HCT116 (cell line): ENCODE data around the gene WFDC5. TPM values are rescaled to one million over a fixed set of nuclear protein-coding genes. Genes with fewer than 3 reads are reported as not detected.

Experiments
- ATAC-seq: fragments of 200-7000 bp; cut with Tn5 transposase; 2 replicates; pipeline ENCODE4 v1.9.1; 2020; ENCODE audit warnings: mild to moderate bottlenecking, moderate library complexity
- BruUV-seq: library from RNA; stranded (reverse); fragments of 400-500 nt; replicated peaks from 2 replicates; lab custom pipeline; 2021; lab: Mats Ljungman, UMichigan
- CTCF ChIA-PET: fragments of 300-600 bp; sonication (Branson Sonifier 250); formaldehyde crosslinking; loops from one replicate; lab custom pipeline; 2021; ENCODE audit warnings: antibody characterized with exemption; lab: Charles Lee
- POLR2A ChIA-PET: fragments of 300-600, 350-600 bp; sonication (Branson Sonifier 250); formaldehyde crosslinking; loops from one replicate; lab custom pipeline; 2021; ENCODE audit warnings: antibody characterized with exemption; lab: Charles Lee
- RAD21 ChIA-PET, 2 experiments: fragments of 300-600 bp; sonication (Branson Sonifier 250); formaldehyde crosslinking; loops; one replicate each; lab custom pipeline; 2023; ENCODE audit warnings: low total read pairs in 2 of 2; ENCODE audit not compliant: uncharacterized antibody in 2 of 2, unreplicated experiment in 2 of 2, low non-redundant PET in 1 of 2; lab: Charles Lee
- DNase-seq: peaks from one replicate; pipeline ENCODE4 v3.0.0-alpha.2; 2010; ENCODE audit warnings: low read depth, low spot score
- H2AFZ ChIP-seq: fragments of 200-600 bp; shearing (Covaris generic), sonication (generic); 2 replicates; pipeline ENCODE4 v1.6.1; 2017; ENCODE audit warnings: low read depth, mixed run types, mixed read lengths, antibody characterized with exemption, low read length; ENCODE audit not compliant: poor library complexity, severe bottlenecking
- H3K27ac ChIP-seq: 2 replicates; pipeline ENCODE4 v1.5.1; 2012; ENCODE audit warnings: low read depth, low read length
- H3K27me3 ChIP-seq: fragments of 200-600 bp; sonication (generic); 2 replicates; pipeline ENCODE4 v1.6.1; 2016; ENCODE audit warnings: mixed run types, low read length, mixed read lengths; ENCODE audit not compliant: insufficient read depth
- H3K36me3 ChIP-seq, 2 experiments: fragments of 200-500 bp in 1 of 2; fragments of 200-600 bp in 1 of 2; sonication (Bioruptor generic) in 1 of 2; sonication (generic) in 1 of 2; 2 replicates each; pipeline versions ENCODE4 v1.5.1 to v1.6.1; 2014 to 2016; ENCODE audit warnings: low read length in 2 of 2, inconsistent platforms in 1 of 2, mixed read lengths in 1 of 2, mixed run types in 1 of 2; ENCODE audit not compliant: insufficient read depth in 2 of 2, control insufficient read depth in 1 of 2
- H3K4me1 ChIP-seq, 2 experiments: fragments of 200-600 bp in 1 of 2; sonication (generic) in 1 of 2; 2 replicates each; pipeline versions ENCODE4 v1.5.1 to v1.6.1; 2012 to 2017; ENCODE audit warnings: low read length in 2 of 2, inconsistent platforms in 1 of 2, mild to moderate bottlenecking in 1 of 2, mixed read lengths in 1 of 2, mixed run types in 1 of 2, moderate library complexity in 1 of 2; ENCODE audit not compliant: insufficient read depth in 2 of 2, control insufficient read depth in 1 of 2
- H3K4me2 ChIP-seq: fragments of 200-600 bp; sonication (generic); 2 replicates; pipeline ENCODE4 v1.6.1; 2017; ENCODE audit warnings: mixed run types, low read length, mixed read lengths
- H3K4me3 ChIP-seq, 2 experiments: fragments of 200-600 bp in 1 of 2; sonication (generic) in 1 of 2; replicated peaks in 1 of 2; 2 replicates each; pipeline ENCODE4 v1.5.1; 2011 to 2016; ENCODE audit warnings: low read length in 2 of 2, control low read depth in 1 of 2, low read depth in 1 of 2, mild to moderate bottlenecking in 1 of 2, mixed read lengths in 1 of 2, mixed run types in 1 of 2
- H3K79me2 ChIP-seq: fragments of 200-600 bp; sonication (generic); 2 replicates; pipeline ENCODE4 v1.6.1; 2017; ENCODE audit warnings: mild to moderate bottlenecking, mixed run types, low read length, moderate library complexity, mixed read lengths; ENCODE audit not compliant: insufficient read depth
- H3K9ac ChIP-seq: fragments of 200-600 bp; sonication (generic); 2 replicates; pipeline ENCODE4 v1.6.1; 2016; ENCODE audit warnings: low read length, mixed read lengths
- H3K9me2 ChIP-seq: fragments of 200-600 bp; sonication (generic), shearing (Covaris generic); 2 replicates; pipeline ENCODE4 v1.6.1; 2017; ENCODE audit warnings: mixed run types, mild to moderate bottlenecking, moderate library complexity; ENCODE audit not compliant: insufficient read depth
- H3K9me3 ChIP-seq, 2 experiments: fragments of 200-500 bp in 1 of 2; fragments of 200-600 bp in 1 of 2; sonication (Bioruptor generic) in 1 of 2; sonication (generic) in 1 of 2; 2 replicates each; pipeline ENCODE4 v1.6.1; 2014 to 2017; ENCODE audit warnings: low read length in 2 of 2, mixed read lengths in 2 of 2, inconsistent platforms in 1 of 2, low read depth in 1 of 2, mild to moderate bottlenecking in 1 of 2, mixed run types in 1 of 2, moderate library complexity in 1 of 2; ENCODE audit not compliant: control insufficient read depth in 1 of 2, insufficient read depth in 1 of 2
- H4K20me1 ChIP-seq: fragments of 200-600 bp; sonication (generic), shearing (Covaris generic); 2 replicates; pipeline ENCODE4 v1.6.1; 2017; ENCODE audit warnings: mixed run types, mild to moderate bottlenecking, moderate library complexity; ENCODE audit not compliant: insufficient read depth
- CBX3 ChIP-seq: IDR thresholded peaks from 2 replicates; pipeline ENCODE4 v1.6.1; 2012; ENCODE audit warnings: low read depth
- EGR1 ChIP-seq: IDR thresholded peaks from 2 replicates; pipeline ENCODE4 v1.6.1; 2012; ENCODE audit warnings: low read depth
- ELF1 ChIP-seq: IDR thresholded peaks from 2 replicates; pipeline ENCODE4 v1.6.1; 2012; ENCODE audit warnings: low read depth, borderline replicate concordance
- EZH2 ChIP-seq: fragments of 200-600 bp; sonication (generic); IDR thresholded peaks from 2 replicates; pipeline ENCODE4 v1.6.1; 2017; ENCODE audit warnings: antibody characterized with exemption, mixed run types
- EZH2phosphoT487 ChIP-seq: fragments of 200-600 bp; IDR thresholded peaks from 2 replicates; pipeline ENCODE4 v1.6.1; 2018; ENCODE audit warnings: antibody characterized with exemption, borderline replicate concordance
- FOSL1 ChIP-seq: IDR thresholded peaks from 2 replicates; pipeline ENCODE4 v1.6.1; 2012; ENCODE audit warnings: low read depth
- POLR2A ChIP-seq: IDR thresholded peaks from 2 replicates; pipeline ENCODE4 v1.7.0; 2011; ENCODE audit warnings: borderline replicate concordance; ENCODE audit not compliant: insufficient read depth, insufficient read length; ENCODE audit errors: extremely low read depth
- POLR2AphosphoS5 ChIP-seq: IDR thresholded peaks from 2 replicates; pipeline ENCODE4 v1.6.1; 2011; ENCODE audit warnings: mild to moderate bottlenecking, low read depth, low read length, moderate library complexity
- RAD21 ChIP-seq: IDR thresholded peaks from 2 replicates; pipeline ENCODE4 v1.6.1; 2012; ENCODE audit warnings: low read depth, mild to moderate bottlenecking
- SIN3A ChIP-seq: IDR thresholded peaks from 2 replicates; pipeline ENCODE4 v1.6.1; 2012; ENCODE audit warnings: low read depth
- SP1 ChIP-seq: IDR thresholded peaks from 2 replicates; pipeline ENCODE4 v1.6.1; 2012; ENCODE audit warnings: low read depth
- SRF ChIP-seq: IDR thresholded peaks from 2 replicates; pipeline ENCODE4 v1.6.1; 2012; ENCODE audit warnings: low read depth
- TCF7L2 ChIP-seq: IDR thresholded peaks from 2 replicates; pipeline ENCODE4 v1.7.0; 2011; ENCODE audit warnings: borderline replicate concordance, inconsistent platforms; ENCODE audit not compliant: insufficient read depth, insufficient read length; ENCODE audit errors: extremely low read depth
- intact Hi-C: fragments of 100-400 bp; cut with micrococcal nuclease; formaldehyde crosslinking; loops from 2 replicates; pipeline ENCODE4 v1.10.0; 2022
- total RNA-seq: library from RNA; stranded (reverse); gene quantifications from one replicate; pipeline ENCODE4 v1.2.1, GENCODE V29; 2021; ENCODE audit not compliant: unreplicated experiment
- TF ChIP-seq, protein P1 (sequence below): IDR thresholded peaks from 2 replicates; pipeline ENCODE4 v1.6.1; 2012; ENCODE audit warnings: low read depth
- TF ChIP-seq, protein P2 (sequence below), 3 experiments: fragments of 200-600 bp in 1 of 3; sonication (generic) in 1 of 3; IDR thresholded peaks in 2 of 3; conservative IDR thresholded peaks in 1 of 3; 2 replicates each; pipeline ENCODE4 v1.5.1; 2012 to 2017; ENCODE audit warnings: low read depth in 2 of 3, low read length in 2 of 3, antibody characterized with exemption in 1 of 3, borderline replicate concordance in 1 of 3, control low read depth in 1 of 3, mild to moderate bottlenecking in 1 of 3, mixed read lengths in 1 of 3, mixed run types in 1 of 3, moderate library complexity in 1 of 3; ENCODE audit not compliant: insufficient read depth in 1 of 3
- TF ChIP-seq, protein P3 (sequence below): IDR thresholded peaks from 2 replicates; pipeline ENCODE4 v1.6.1; 2012
- TF ChIP-seq, protein P4 (sequence below): IDR thresholded peaks from 2 replicates; pipeline ENCODE4 v1.6.1; 2012

Gene WFDC5
- total RNA-seq, 1 experiment from 2014 or later: not detected

DNA sequence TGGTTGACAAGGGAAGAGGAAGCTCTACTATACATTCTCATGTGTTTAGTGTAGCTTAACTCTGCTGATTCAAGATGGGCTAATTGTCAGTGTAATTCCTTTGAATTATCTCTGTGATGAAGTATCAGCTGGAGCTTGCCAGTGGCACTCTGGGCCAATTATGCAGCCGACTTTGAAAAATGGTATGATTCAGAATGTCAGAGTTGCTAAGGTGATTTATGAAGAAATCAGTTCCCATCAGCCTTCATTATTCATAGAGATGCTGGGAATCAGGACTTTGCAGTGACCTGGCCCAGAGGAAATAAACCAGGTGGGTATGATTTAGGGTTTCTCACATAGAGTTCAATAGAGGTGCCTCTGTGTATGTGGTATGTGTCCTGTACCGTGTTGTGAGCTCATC lies 47.4 kb downstream of the WFDC5 start:
- Histone ChIP-seq H3K9ac (no peak overlapping the region), H3K36me3 (no peaks in the 10 kb centered on the region), H3K4me2 (no peak overlapping the region), H3K27me3 (no peaks in the 10 kb centered on the region), H3K9me3 (no peaks in the 10 kb centered on the region), H3K79me2 (peaks cover 5% of the 10 kb centered on the region), H3K9me2 (no peaks in the 10 kb centered on the region), H3K4me3 (no peak overlapping the region), H4K20me1 (no peaks in the 10 kb centered on the region), H3K4me1 (peaks cover 8 to 10% of the 10 kb centered on the region in 2 experiments; a peak in 3 of 4 replicates), H3K27ac (no peak overlapping the region), H2AFZ (no peak overlapping the region)
- no TSS peak for BruUV-seq
- ChIA-PET RAD21 (no interaction called here), CTCF (interaction anchor here (1.2 to 1.6 kb wide), 2 partner anchors 23 to 28 kb away, joined by 3 to 4 read pairs; no protein-coding TSS in a partner anchor), POLR2A (interaction anchor here (0.6 kb wide), 1 partner anchor 12 kb away, joined by 3 read pairs; no protein-coding TSS in a partner anchor)
- ATAC-seq (no peak), DNase-seq (no peak)
- TF ChIP-seq SP1: no peak
- TF ChIP-seq POLR2A: no peak
- TF ChIP-seq EZH2phosphoT487: no peak
- TF ChIP-seq, protein P1, sequence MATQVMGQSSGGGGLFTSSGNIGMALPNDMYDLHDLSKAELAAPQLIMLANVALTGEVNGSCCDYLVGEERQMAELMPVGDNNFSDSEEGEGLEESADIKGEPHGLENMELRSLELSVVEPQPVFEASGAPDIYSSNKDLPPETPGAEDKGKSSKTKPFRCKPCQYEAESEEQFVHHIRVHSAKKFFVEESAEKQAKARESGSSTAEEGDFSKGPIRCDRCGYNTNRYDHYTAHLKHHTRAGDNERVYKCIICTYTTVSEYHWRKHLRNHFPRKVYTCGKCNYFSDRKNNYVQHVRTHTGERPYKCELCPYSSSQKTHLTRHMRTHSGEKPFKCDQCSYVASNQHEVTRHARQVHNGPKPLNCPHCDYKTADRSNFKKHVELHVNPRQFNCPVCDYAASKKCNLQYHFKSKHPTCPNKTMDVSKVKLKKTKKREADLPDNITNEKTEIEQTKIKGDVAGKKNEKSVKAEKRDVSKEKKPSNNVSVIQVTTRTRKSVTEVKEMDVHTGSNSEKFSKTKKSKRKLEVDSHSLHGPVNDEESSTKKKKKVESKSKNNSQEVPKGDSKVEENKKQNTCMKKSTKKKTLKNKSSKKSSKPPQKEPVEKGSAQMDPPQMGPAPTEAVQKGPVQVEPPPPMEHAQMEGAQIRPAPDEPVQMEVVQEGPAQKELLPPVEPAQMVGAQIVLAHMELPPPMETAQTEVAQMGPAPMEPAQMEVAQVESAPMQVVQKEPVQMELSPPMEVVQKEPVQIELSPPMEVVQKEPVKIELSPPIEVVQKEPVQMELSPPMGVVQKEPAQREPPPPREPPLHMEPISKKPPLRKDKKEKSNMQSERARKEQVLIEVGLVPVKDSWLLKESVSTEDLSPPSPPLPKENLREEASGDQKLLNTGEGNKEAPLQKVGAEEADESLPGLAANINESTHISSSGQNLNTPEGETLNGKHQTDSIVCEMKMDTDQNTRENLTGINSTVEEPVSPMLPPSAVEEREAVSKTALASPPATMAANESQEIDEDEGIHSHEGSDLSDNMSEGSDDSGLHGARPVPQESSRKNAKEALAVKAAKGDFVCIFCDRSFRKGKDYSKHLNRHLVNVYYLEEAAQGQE: no peak
- TF ChIP-seq FOSL1: no peak
- TF ChIP-seq EGR1: no peak
- TF ChIP-seq EZH2: no peak
- no peak for TF ChIP-seq SRF
- TF ChIP-seq TCF7L2: no peak
- no peak for TF ChIP-seq CBX3
- TF ChIP-seq RAD21: no peak
- TF ChIP-seq SIN3A: no peak
- TF ChIP-seq, protein P2, sequence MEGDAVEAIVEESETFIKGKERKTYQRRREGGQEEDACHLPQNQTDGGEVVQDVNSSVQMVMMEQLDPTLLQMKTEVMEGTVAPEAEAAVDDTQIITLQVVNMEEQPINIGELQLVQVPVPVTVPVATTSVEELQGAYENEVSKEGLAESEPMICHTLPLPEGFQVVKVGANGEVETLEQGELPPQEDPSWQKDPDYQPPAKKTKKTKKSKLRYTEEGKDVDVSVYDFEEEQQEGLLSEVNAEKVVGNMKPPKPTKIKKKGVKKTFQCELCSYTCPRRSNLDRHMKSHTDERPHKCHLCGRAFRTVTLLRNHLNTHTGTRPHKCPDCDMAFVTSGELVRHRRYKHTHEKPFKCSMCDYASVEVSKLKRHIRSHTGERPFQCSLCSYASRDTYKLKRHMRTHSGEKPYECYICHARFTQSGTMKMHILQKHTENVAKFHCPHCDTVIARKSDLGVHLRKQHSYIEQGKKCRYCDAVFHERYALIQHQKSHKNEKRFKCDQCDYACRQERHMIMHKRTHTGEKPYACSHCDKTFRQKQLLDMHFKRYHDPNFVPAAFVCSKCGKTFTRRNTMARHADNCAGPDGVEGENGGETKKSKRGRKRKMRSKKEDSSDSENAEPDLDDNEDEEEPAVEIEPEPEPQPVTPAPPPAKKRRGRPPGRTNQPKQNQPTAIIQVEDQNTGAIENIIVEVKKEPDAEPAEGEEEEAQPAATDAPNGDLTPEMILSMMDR (IDR thresholded peaks at IDR 0.05 in 2 of 3, conservative IDR thresholded peaks at IDR 0.05 in 1 of 3; ENCODE audit: borderline replicate concordance in 1 of 3, insufficient read depth in 1 of 3, low read depth in 2 of 3, low read length in 2 of 3): no peak
- TF ChIP-seq, protein P3, sequence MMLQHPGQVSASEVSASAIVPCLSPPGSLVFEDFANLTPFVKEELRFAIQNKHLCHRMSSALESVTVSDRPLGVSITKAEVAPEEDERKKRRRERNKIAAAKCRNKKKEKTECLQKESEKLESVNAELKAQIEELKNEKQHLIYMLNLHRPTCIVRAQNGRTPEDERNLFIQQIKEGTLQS: no peak
- no peak for TF ChIP-seq POLR2AphosphoS5
- TF ChIP-seq ELF1: no peak
- TF ChIP-seq, protein P4, sequence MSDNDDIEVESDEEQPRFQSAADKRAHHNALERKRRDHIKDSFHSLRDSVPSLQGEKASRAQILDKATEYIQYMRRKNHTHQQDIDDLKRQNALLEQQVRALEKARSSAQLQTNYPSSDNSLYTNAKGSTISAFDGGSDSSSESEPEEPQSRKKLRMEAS: no peak
- intact Hi-C loops: no loop called here
